ENCODE data around the gene IHH.

Gene IHH

GRCh38 chr2:219041252-219041651 lies 19.5 kb downstream of the IHH start, which contains the start of gene CFAP65:
Gene CFAP65, minus strand, starts transcription at chr2:219041516. Its CDS starts 2,468 bp downstream, at chr2:219039048.
- DNase-seq (ENCODE audit: low read depth, low spot score): no peak

- DNase-seq (ENCODE audit: low read depth, low spot score): no peak
Observed at GRCh38 chr2:219038600-219038999, 22.1 kb downstream of the IHH start.

GRCh38 chr2:219037783-219038499 lies 22.8 kb downstream of the IHH start:
- no peak for DNase-seq (ENCODE audit: low read depth, low spot score)

GRCh38 chr2:219035942-219036341 lies 24.8 kb downstream of the IHH start:
- DNase-seq (ENCODE audit: low read depth, low spot score): no peak

GRCh38 chr2:219034823-219035222 lies 25.9 kb downstream of the IHH start:
- no peak for DNase-seq (ENCODE audit: low read depth, low spot score)

- no peak for DNase-seq (ENCODE audit: low read depth, low spot score)
Observed at GRCh38 chr2:219032051-219032745, 28.5 kb downstream of the IHH start.

- DNase-seq (ENCODE audit: low read depth, low spot score): no peak
Observed at GRCh38 chr2:219031005-219031738, 29.5 kb downstream of the IHH start.

- no peak for DNase-seq (ENCODE audit: low read depth, low spot score)
Observed at GRCh38 chr2:219030177-219030940, 30.4 kb downstream of the IHH start.

GRCh38 chr2:219029829-219030165 lies 30.9 kb downstream of the IHH start:
- no peak for DNase-seq (ENCODE audit: low read depth, low spot score)

- no peak for DNase-seq (ENCODE audit: low read depth, low spot score)
Observed at GRCh38 chr2:219028996-219029828, 31.5 kb downstream of the IHH start.

GRCh38 chr2:219028141-219028540 lies 32.6 kb downstream of the IHH start:
- DNase-seq (ENCODE audit: low read depth, low spot score): no peak

GRCh38 chr2:219027511-219028055 lies 33.1 kb downstream of the IHH start:
- no peak for DNase-seq (ENCODE audit: low read depth, low spot score)

GRCh38 chr2:219026946-219027345 lies 33.8 kb downstream of the IHH start:
- DNase-seq (ENCODE audit: low read depth, low spot score): no peak

- DNase-seq (ENCODE audit: low read depth, low spot score): no peak
Observed at GRCh38 chr2:219025637-219026585, 34.8 kb downstream of the IHH start.

GRCh38 chr2:219024059-219024458 lies 36.7 kb downstream of the IHH start:
- no peak for DNase-seq (ENCODE audit: low read depth, low spot score)

- no peak for DNase-seq (ENCODE audit: low read depth, low spot score)
Observed at GRCh38 chr2:219023045-219023605, 37.6 kb downstream of the IHH start.

GRCh38 chr2:219022616-219023015 lies 38.1 kb downstream of the IHH start:
- DNase-seq (ENCODE audit: low read depth, low spot score): no peak

- no peak for DNase-seq (ENCODE audit: low read depth, low spot score)
Observed at GRCh38 chr2:219022041-219022440, 38.7 kb downstream of the IHH start.

- no peak for DNase-seq (ENCODE audit: low read depth, low spot score)
Observed at GRCh38 chr2:219021591-219021990, 39.1 kb downstream of the IHH start.
